GM23338 (cell line): ENCODE measurements around the gene ZSWIM1. TPM values are rescaled to one million over a fixed set of nuclear protein-coding genes. Genes with fewer than 3 reads are reported as not detected.
"Not testable (repeated sequence)": the region's sequence is repeated elsewhere in the genome, so short reads cannot be mapped to it uniquely, and the experiment has no call there.

Experiments
- ATAC-seq: fragments of 200-7000 bp; cut with Tn5 transposase; 3 replicates; pipeline ENCODE4 v1.9.1; 2020
- DNase-seq: peaks from one replicate; pipeline ENCODE4 v3.0.0-alpha.2; 2015; ENCODE audit warnings: low spot score
- H2AFZ ChIP-seq: fragments of 200-600 bp; sonication (generic); 2 replicates; pipeline ENCODE4 v1.8.0; 2016; ENCODE audit warnings: antibody characterized with exemption, mild to moderate bottlenecking, moderate library complexity
- H3F3A ChIP-seq: fragments of 200-600 bp; sonication (generic); replicated peaks from 2 replicates; pipeline ENCODE4 v1.8.0; 2017; ENCODE audit warnings: antibody characterized with exemption, mixed run types, low read depth
- H3K27ac ChIP-seq: fragments of 200-600 bp; sonication (generic); 2 replicates; pipeline ENCODE4 v1.6.1; 2016; ENCODE audit warnings: low read depth
- H3K27me3 ChIP-seq: fragments of 200-600 bp; sonication (generic); 2 replicates; pipeline ENCODE4 v1.8.0; 2016; ENCODE audit warnings: mild to moderate bottlenecking, mixed run types, moderate library complexity; ENCODE audit not compliant: insufficient read depth
- H3K36me3 ChIP-seq: fragments of 200-600 bp; sonication (generic); 2 replicates; pipeline ENCODE4 v1.8.0; 2016; ENCODE audit warnings: mild to moderate bottlenecking; ENCODE audit not compliant: insufficient read depth
- H3K4me1 ChIP-seq: fragments of 200-600 bp; sonication (generic); 2 replicates; pipeline ENCODE4 v1.8.0; 2016; ENCODE audit warnings: mild to moderate bottlenecking, moderate library complexity; ENCODE audit not compliant: insufficient read depth
- H3K4me2 ChIP-seq: fragments of 200-600 bp; sonication (generic); 2 replicates; pipeline ENCODE4 v1.7.1; 2017; ENCODE audit warnings: mixed run types
- H3K4me3 ChIP-seq: fragments of 200-600 bp; sonication (generic); 2 replicates; pipeline ENCODE4 v1.6.1; 2016; ENCODE audit warnings: mixed run types
- H3K79me2 ChIP-seq: fragments of 200-600 bp; sonication (generic); replicated peaks from 2 replicates; pipeline ENCODE4 v1.8.0; 2017; ENCODE audit warnings: mild to moderate bottlenecking; ENCODE audit not compliant: insufficient read depth
- H3K9me2 ChIP-seq: fragments of 200-600 bp; sonication (generic); 2 replicates; pipeline ENCODE4 v1.8.0; 2017; ENCODE audit not compliant: insufficient read depth
- H4K20me1 ChIP-seq: fragments of 200-600 bp; sonication (generic); replicated peaks from 2 replicates; pipeline ENCODE4 v1.8.0; 2017; ENCODE audit warnings: mild to moderate bottlenecking; ENCODE audit not compliant: insufficient read depth
- H3K27ac Mint-ChIP-seq: 2 replicates; pipeline ENCODE4 v1.8.0; 2020; ENCODE audit warnings: inconsistent platforms, mild to moderate bottlenecking, moderate library complexity, mixed read lengths
- H3K27me3 Mint-ChIP-seq: 3 replicates; pipeline ENCODE4 v1.8.0; 2022; ENCODE audit warnings: low read depth, mild to moderate bottlenecking, moderate library complexity, mixed read lengths, inconsistent platforms; ENCODE audit not compliant: insufficient read depth, poor library complexity
- H3K36me3 Mint-ChIP-seq: 3 replicates; pipeline ENCODE4 v1.8.0; 2021; ENCODE audit warnings: low read depth, mild to moderate bottlenecking, inconsistent platforms, moderate library complexity, mixed read lengths
- H3K4me1 Mint-ChIP-seq: 3 replicates; pipeline ENCODE4 v1.8.0; 2020; ENCODE audit warnings: mild to moderate bottlenecking, inconsistent platforms, mixed read lengths
- H3K4me3 Mint-ChIP-seq: 3 replicates; pipeline ENCODE4 v1.8.0; 2021; ENCODE audit warnings: moderate library complexity, mild to moderate bottlenecking, inconsistent platforms, mixed read lengths
- H3K9me3 Mint-ChIP-seq: 3 replicates; pipeline ENCODE4 v1.8.0; 2020; ENCODE audit warnings: moderate library complexity, mild to moderate bottlenecking, inconsistent platforms, mixed read lengths
- EZH2 ChIP-seq: fragments of 200-600 bp; sonication (generic); IDR thresholded peaks from one replicate; pipeline ENCODE4 v1.8.0; 2017; ENCODE audit warnings: antibody characterized with exemption, mild to moderate bottlenecking, low read depth; ENCODE audit not compliant: unreplicated experiment
- STAT1 ChIP-seq: IDR thresholded peaks from one replicate; pipeline ENCODE4 v1.6.1; 2016; ENCODE audit warnings: antibody characterized with exemption; ENCODE audit not compliant: unreplicated experiment
- polyA plus RNA-seq: library from polyadenylated mRNA; unstranded; fragments of >200 nt; fragmentation: Nextera tagmentation; extraction: Ambion mirVana; gene quantifications from 2 replicates; pipeline ENCODE4 v1.2.1, GENCODE V29; 2016
- total RNA-seq: library from RNA; depleted of rRNA; stranded (reverse); fragments of >200 nt; shearing (Covaris generic); gene quantifications from 2 replicates; pipeline ENCODE4 v1.2.3, GENCODE V29; 2014
- TF ChIP-seq, protein P1 (sequence below): IDR thresholded peaks from one replicate; pipeline ENCODE4 v1.6.1; 2018; ENCODE audit warnings: antibody characterized with exemption; ENCODE audit not compliant: unreplicated experiment
- TF ChIP-seq, protein P2 (sequence below), 2 experiments: fragments of 200-600 bp in 1 of 2; sonication (generic) in 1 of 2; conservative IDR thresholded peaks; 2 replicates each; pipeline versions ENCODE4 v1.5.1 to v1.6.1; 2016 to 2017; ENCODE audit warnings: antibody characterized with exemption in 2 of 2, low read depth in 2 of 2, mild to moderate bottlenecking in 2 of 2, moderate library complexity in 1 of 2
- TF ChIP-seq, protein P3 (sequence below): IDR thresholded peaks from 2 replicates; pipeline ENCODE4 v1.6.1; 2016; ENCODE audit warnings: antibody characterized with exemption

The ZSWIM1 gene
- total and polyA plus RNA-seq, 2 experiments from 2014 or later = 11.5 to 16.2 TPM

DNA sequence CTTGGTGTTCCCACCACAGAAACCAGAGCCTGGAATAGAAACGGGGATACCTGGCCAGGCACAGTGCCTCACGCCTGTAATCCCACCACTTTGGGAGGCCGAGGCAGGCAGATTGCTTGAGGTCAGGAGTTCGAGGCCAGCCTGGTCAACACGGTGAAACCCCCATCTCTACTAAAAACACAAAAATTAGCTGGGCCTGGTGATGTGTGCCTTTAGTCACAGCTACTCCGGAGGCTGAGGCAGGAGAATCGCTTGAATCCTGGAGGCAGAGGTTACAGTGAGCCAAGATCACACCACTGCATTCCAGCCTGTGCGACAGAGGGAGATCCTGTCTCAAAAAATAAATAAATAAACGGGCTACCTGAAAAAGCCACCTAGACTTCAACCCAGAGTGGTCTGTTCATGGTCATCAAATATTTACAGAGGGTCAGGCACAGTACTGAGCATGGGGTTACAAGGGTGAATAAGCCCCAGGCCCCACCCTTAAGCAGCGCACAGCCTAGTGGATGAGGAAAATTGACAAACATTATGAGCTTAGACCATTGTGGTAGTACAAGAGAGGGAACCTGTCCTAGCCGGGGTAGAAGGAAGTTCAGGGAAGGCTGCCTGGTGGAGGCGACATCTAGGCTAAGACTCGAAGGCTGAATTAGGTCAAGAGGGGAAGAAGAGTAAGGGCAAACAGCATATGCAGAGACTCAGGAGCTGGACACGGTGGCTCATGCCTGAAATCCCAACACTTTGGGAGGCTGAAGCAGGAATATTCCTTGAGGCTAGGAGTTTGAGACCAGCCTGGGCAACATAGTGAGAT, 46.2 kb downstream of the ZSWIM1 start:
- no peaks in the 10 kb centered on the region for H3F3A ChIP-seq
- TF ChIP-seq STAT1 = no peak
- TF ChIP-seq, protein P1, sequence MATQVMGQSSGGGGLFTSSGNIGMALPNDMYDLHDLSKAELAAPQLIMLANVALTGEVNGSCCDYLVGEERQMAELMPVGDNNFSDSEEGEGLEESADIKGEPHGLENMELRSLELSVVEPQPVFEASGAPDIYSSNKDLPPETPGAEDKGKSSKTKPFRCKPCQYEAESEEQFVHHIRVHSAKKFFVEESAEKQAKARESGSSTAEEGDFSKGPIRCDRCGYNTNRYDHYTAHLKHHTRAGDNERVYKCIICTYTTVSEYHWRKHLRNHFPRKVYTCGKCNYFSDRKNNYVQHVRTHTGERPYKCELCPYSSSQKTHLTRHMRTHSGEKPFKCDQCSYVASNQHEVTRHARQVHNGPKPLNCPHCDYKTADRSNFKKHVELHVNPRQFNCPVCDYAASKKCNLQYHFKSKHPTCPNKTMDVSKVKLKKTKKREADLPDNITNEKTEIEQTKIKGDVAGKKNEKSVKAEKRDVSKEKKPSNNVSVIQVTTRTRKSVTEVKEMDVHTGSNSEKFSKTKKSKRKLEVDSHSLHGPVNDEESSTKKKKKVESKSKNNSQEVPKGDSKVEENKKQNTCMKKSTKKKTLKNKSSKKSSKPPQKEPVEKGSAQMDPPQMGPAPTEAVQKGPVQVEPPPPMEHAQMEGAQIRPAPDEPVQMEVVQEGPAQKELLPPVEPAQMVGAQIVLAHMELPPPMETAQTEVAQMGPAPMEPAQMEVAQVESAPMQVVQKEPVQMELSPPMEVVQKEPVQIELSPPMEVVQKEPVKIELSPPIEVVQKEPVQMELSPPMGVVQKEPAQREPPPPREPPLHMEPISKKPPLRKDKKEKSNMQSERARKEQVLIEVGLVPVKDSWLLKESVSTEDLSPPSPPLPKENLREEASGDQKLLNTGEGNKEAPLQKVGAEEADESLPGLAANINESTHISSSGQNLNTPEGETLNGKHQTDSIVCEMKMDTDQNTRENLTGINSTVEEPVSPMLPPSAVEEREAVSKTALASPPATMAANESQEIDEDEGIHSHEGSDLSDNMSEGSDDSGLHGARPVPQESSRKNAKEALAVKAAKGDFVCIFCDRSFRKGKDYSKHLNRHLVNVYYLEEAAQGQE = no peak
- TF ChIP-seq, protein P2, sequence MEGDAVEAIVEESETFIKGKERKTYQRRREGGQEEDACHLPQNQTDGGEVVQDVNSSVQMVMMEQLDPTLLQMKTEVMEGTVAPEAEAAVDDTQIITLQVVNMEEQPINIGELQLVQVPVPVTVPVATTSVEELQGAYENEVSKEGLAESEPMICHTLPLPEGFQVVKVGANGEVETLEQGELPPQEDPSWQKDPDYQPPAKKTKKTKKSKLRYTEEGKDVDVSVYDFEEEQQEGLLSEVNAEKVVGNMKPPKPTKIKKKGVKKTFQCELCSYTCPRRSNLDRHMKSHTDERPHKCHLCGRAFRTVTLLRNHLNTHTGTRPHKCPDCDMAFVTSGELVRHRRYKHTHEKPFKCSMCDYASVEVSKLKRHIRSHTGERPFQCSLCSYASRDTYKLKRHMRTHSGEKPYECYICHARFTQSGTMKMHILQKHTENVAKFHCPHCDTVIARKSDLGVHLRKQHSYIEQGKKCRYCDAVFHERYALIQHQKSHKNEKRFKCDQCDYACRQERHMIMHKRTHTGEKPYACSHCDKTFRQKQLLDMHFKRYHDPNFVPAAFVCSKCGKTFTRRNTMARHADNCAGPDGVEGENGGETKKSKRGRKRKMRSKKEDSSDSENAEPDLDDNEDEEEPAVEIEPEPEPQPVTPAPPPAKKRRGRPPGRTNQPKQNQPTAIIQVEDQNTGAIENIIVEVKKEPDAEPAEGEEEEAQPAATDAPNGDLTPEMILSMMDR (conservative IDR thresholded peaks at IDR 0.05; ENCODE audit: low read depth in 2 of 2) = no peak
- TF ChIP-seq, protein P3, sequence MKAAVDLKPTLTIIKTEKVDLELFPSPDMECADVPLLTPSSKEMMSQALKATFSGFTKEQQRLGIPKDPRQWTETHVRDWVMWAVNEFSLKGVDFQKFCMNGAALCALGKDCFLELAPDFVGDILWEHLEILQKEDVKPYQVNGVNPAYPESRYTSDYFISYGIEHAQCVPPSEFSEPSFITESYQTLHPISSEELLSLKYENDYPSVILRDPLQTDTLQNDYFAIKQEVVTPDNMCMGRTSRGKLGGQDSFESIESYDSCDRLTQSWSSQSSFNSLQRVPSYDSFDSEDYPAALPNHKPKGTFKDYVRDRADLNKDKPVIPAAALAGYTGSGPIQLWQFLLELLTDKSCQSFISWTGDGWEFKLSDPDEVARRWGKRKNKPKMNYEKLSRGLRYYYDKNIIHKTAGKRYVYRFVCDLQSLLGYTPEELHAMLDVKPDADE = no peak
- no peak for TF ChIP-seq EZH2
- no peaks in the 10 kb centered on the region for H3K4me1 ChIP-seq
- Mint-ChIP-seq H3K4me1 (peaks cover 20% of the 10 kb centered on the region), H3K9me3 (no peaks in the 10 kb centered on the region), H3K27ac (peak overlapping the region; percentile 0; the same call in 1 of the 2 replicates), H3K27me3 (peaks cover 12% of the 10 kb centered on the region), H3K36me3 (peaks cover 3% of the 10 kb centered on the region; the same call in 1 of the 3 replicates), H3K4me3 (no peak overlapping the region)
- H3K79me2 ChIP-seq = 0 out of 2 replicates have a peak, but pooled peaks cover 2% of the 10 kb centered on the region
- no peak overlapping the region for H3K4me2 ChIP-seq
- H3K4me3 ChIP-seq = no peak overlapping the region
- ATAC-seq = no peak
- no peaks in the 10 kb centered on the region for H3K27me3 ChIP-seq
- H3K9me2 ChIP-seq = no peaks in the 10 kb centered on the region
- no peak overlapping the region for H2AFZ ChIP-seq
- no peak overlapping the region for H3K27ac ChIP-seq
- no peak for DNase-seq
- H4K20me1 ChIP-seq = no peaks in the 10 kb centered on the region
- H3K36me3 ChIP-seq = no peaks in the 10 kb centered on the region

DNA sequence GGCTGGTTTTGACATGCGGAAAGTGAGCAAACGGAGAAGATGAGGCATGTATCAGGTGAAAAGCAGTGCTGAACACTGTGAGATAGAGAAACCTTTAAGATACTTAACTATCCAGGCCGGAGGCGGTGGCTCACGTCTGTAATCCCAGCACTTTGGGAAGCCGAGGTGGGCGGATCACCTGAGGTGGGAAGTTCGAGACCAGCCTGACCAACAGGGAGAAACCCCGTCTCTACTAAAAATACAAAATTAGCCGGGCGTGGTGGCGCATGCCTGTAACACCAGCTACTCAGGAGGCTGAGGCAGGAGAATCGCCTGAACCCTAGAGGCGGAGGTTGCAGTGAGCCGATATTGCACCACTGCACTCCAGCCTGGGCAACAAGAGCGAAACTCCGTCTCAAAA, 50.7 kb downstream of the ZSWIM1 start:
- peaks cover 25% of the 10 kb centered on the region for H3K27me3 Mint-ChIP-seq
- ATAC-seq, H3K4me3 Mint-ChIP-seq, H2AFZ ChIP-seq, DNase-seq, H3K4me2 ChIP-seq, H3K4me3 ChIP-seq, H3K27me3 ChIP-seq, H3K27ac ChIP-seq, H3K36me3 ChIP-seq, H3K27ac Mint-ChIP-seq, H3K9me3 Mint-ChIP-seq, H3F3A ChIP-seq, H3K9me2 ChIP-seq, H4K20me1 ChIP-seq: not testable (repeated sequence)
- peaks cover 22% of the 10 kb centered on the region for H3K79me2 ChIP-seq
- H3K4me1 Mint-ChIP-seq = peaks cover 19% of the 10 kb centered on the region
- H3K36me3 Mint-ChIP-seq = peaks cover 10% of the 10 kb centered on the region
- H3K4me1 ChIP-seq = peaks cover 14% of the 10 kb centered on the region
